Measurements from ENCODE around the gene TLE5.
"Not testable (repeated sequence)": the region's sequence is repeated elsewhere in the genome, so short reads cannot be mapped to it uniquely, and the experiment has no call there.

TLE5 gene

GRCh38 chr19:3096267-3096901 lies 34.1 kb upstream of the TLE5 start:
- DNase-seq: no peak

DNA sequence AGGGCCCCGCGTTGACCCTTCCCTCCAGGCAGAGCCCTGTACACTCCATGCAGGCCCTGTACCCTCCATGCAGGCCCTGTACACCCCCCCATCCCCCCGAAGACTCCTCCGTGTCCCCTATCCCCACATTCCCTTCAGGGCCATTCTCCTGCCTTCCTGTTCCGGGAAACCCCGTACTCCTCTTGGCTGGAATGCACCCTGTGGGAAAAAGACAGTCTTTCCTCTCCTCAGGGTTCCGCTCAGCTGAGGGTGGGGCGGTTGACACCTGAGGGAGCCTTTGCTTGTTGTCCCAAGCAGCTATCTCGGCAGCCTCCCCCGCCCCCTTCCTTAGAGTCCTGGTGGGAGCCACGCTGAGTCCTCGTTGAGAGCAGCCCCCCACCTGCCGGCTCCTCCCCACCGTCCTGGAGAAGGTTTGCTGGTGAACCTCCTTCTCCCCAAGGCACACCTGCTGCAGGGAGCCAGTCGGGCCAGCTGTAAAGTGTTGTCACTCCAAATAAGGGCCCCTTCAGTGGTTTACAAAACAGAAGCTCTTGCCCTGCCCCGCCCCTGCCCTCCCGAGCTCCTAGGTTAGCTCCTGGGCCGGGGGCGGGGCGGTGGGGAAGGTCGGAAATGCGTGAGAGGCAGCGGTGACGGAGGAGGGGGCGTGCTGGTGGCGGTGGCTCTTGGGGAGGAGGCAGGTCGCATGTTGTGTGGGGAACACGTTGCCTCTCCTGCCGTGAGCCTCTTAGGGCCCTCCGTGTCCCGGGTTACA lies 33.3 kb upstream of the TLE5 start:
- DNase-seq: no peak

GRCh38 chr19:3094601-3095440 lies 32.5 kb upstream of the TLE5 start:
- no peak for DNase-seq

GRCh38 chr19:3089299-3089855 lies 27.1 kb upstream of the TLE5 start:
- DNase-seq: not testable (repeated sequence)

- no peak for DNase-seq
Observed at GRCh38 chr19:3087769-3088168, 25.5 kb upstream of the TLE5 start.

DNA sequence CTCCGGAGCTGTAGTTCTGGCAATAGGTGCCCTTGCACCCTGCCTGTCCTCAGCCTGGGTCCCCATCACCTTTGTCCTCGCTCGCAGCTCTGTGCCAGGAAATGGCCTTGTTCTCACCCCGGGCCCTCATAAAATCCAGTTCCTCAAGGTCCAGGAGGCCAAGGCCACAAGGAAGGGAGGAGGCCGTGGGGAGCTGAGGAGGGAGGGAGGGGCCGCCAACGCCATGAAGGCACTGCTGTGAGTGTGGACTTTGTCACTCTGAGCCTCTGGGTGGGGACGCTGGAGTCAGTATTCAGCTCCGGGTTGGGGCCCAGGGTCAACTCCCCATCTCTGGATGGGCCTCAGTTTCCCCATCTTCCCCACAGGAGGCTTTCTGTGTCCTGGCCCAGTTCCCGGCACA lies 22.6 kb upstream of the TLE5 start:
- no peak for DNase-seq

GRCh38 chr19:3083964-3084363 lies 21.7 kb upstream of the TLE5 start:
- no peak for DNase-seq

DNA sequence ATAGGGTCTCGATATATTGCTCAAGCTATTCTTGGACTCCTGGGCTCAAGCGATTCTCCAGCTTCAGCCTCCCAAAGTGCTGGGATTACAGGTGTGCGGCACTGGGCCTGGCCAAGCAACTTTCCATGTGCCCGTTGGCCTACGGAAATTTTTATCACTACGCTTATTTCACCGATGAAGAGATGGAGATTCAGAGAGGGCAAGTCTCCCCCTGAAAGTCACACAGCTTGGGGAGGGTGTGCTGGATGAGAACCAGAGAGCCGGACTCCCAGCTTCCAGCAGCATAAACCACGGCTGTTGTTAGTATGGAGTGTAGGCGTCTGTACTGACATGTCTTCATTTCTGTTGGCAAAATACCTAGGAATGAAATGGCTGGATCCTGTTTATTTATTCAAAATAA lies 20.0 kb upstream of the TLE5 start:
- DNase-seq: no peak

- no peak for DNase-seq
Observed at GRCh38 chr19:3080286-3080685, 18.0 kb upstream of the TLE5 start.

DNA sequence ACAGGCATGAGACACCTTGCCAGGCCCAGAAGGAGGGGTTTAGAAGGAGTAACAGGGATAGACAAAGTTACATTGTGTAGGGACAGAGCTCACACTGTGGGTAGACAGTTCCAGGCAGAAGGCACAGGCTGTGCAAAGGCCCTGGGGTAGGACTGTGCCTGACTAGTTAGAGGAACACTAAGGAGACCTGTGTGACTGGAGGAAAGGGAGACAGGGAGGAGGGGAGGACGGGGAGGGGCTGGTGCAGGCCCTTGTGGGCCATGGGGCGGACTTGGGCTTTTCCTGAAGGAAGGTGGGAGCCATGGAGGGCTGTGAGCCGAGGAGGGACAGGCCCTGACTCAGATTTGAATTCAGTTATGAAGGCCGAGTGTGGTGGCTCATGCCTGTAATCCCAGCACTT lies 17.3 kb upstream of the TLE5 start:
- DNase-seq: no peak

DNA sequence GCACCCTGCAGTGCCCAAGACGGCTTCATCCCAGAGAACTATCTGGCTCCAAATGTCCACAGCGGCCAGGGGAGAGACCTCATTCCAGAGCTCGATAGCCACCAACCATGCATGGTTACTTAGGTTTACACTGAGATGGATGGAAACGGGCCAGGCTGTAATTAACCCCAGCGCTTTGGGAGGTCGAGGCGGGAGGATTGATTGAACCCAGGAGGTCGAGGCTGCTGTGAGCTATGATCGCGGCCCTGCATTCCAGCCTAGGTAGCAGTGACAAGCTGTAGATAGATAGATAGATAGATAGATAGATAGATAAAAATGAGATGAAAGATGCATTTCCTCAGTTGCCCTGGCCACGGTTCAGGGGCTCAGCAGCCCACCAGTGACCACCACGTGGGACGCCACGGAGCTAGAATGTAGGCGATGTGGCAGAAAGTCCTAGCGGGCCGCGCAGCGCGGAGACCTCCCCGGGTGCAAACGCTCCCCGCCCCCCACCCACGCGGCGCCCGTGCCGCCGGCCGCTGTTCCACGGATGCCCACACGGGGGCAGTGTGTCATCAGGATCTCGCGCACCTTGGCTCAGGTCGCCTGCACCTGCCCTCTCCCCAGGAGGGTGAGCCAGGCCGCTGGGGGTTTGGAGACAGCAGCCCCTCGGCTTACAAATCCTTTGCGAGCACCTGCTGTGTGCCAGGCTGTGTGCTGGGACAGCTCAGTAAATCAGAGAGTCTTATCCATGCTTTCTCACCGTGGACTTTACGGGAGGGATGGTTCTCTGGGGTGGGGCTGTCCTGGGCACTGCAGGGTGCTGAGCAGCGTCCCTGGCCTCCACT lies 13.5 kb upstream of the TLE5 start:
- peak; percentile 57 for DNase-seq

DNA sequence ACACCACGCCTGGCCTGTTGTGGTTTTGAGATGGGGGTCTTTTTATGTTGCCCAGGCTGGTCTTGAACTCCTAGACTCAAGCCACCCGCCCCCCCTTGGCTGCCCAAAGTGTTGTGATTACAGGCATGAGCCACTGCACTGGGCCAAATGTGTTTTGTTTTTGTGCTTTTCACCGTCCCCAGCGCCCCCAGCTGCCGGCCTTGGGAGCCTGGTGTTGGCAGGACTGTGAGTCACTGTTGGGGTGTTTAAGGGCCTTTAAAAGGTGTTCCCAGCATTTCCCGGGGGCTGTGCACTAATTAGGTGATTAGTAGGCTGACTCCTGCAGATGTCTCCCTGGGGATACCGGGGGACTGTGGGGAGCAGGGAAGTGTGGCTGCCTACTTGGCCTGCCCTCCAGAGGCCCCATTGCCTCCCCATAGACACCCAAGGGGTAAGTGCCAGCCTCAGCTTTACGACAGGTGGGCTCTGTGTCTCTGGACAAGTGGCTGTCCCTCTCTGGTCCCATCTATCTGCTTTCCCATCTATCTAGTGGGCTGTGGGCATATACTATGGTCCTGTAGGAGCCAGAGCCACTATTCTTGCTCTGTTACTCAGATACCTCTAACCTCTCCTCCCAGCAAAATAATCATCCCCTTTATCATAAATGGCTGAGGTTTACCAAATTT lies 11.8 kb upstream of the TLE5 start:
- DNase-seq: no peak

GRCh38 chr19:3073159-3073563 lies 10.9 kb upstream of the TLE5 start:
- DNase-seq: peak; percentile 86

GRCh38 chr19:3071768-3072167 lies 9.5 kb upstream of the TLE5 start:
- no peak for DNase-seq

GRCh38 chr19:3068071-3068470 lies 5.8 kb upstream of the TLE5 start:
- DNase-seq: no peak

DNA sequence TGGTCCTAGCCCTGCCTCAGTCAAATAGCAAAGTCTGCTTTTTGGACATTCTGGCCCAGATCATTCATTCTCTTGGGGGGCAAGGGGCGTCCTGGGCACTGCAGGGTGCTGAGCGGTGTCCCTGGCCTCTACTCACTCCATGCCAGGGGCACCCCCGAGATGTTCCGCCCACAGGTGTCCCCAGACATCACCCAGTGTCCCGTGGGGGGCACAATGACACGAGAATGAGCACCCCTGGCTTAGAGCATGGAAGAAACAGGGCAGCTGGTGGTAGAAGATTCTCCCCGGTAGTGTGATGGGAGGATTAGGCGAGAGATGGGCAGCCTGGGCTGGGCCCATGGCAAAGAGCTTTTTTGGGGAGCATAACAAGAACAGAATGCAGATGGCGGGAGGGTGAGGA lies 5.3 kb upstream of the TLE5 start:
- no peak for DNase-seq

GRCh38 chr19:3066482-3067049 lies 4.3 kb upstream of the TLE5 start:
- DNase-seq: no peak

- peak; percentile 63 for DNase-seq
Observed at GRCh38 chr19:3065675-3066357, 3.5 kb upstream of the TLE5 start.

DNA sequence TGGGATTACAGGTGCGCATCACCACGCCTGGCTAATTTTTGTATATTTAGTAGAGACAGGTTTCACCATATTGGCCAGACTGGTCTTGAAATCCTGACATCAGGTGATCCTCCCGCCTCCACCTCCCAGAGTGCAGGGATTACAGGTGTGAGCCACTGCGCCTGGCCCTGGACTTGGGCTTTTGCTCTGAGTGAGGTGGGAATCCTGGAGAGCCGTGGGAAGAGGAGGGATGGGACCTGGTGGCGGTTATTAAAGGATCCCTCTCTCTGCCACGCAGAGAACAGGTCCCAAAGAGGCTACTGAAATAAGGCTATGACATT lies 1.7 kb upstream of the TLE5 start:
- DNase-seq: no peak

- DNase-seq: no peak
Observed at GRCh38 chr19:3061182-3062161, 823 bp downstream of the TLE5 start.
